ENCODE results near the gene PIANP. TPM values are rescaled to one million over a fixed set of nuclear protein-coding genes. Genes with fewer than 3 reads are reported as not detected.

Gene PIANP
- total RNA-seq, 1 experiment from 2014 or later, result not detected

GRCh38 chr12:6653987-6654386 lies 46.6 kb downstream of the PIANP start (continued):
- TF ChIP-seq EZH2 (IDR thresholded peaks at IDR 0.05) (no peak), ZFX (IDR thresholded peaks at IDR 0.05) (no peak), EZH2phosphoT487 (IDR thresholded peaks at IDR 0.05; ENCODE audit: borderline replicate concordance) (no peak), SIN3A (IDR thresholded peaks at IDR 0.05; ENCODE audit: low read depth) (no peak), EGR1 (IDR thresholded peaks at IDR 0.05; ENCODE audit: low read depth) (no peak), SRF (IDR thresholded peaks at IDR 0.05; ENCODE audit: low read depth) (no peak)

GRCh38 chr12:6653342-6653741 lies 47.3 kb downstream of the PIANP start:
- intact Hi-C loops (cut with micrococcal nuclease), result no loop called here
- Histone ChIP-seq H3K9me3 (ENCODE audit: control insufficient read depth in 1 of 2, insufficient read depth in 1 of 2, low read depth in 1 of 2, low read length in 2 of 2) (no peaks in the 10 kb centered on the region), H3K4me1 (ENCODE audit: control insufficient read depth in 1 of 2, insufficient read depth in 2 of 2, low read length in 2 of 2) (no peaks in the 10 kb centered on the region), H3K9ac (ENCODE audit: low read length) (no peak overlapping the region), H2AFZ (ENCODE audit: low read depth, low read length, poor library complexity, severe bottlenecking) (no peak overlapping the region), H4K20me1 (ENCODE audit: insufficient read depth) (no peaks in the 10 kb centered on the region), H3K9me2 (ENCODE audit: insufficient read depth) (no peaks in the 10 kb centered on the region), H3K36me3 (ENCODE audit: control insufficient read depth in 1 of 2, insufficient read depth in 2 of 2, low read length in 2 of 2) (peaks cover 9 to 10% of the 10 kb centered on the region in 2 experiments; a peak in 2 of 4 replicates), H3K4me3 (replicated peaks in 1 of 2; ENCODE audit: low read depth in 1 of 2, low read length in 2 of 2) (no peak overlapping the region), H3K27me3 (ENCODE audit: insufficient read depth, low read length) (no peaks in the 10 kb centered on the region), H3K79me2 (ENCODE audit: insufficient read depth, low read length) (no peaks in the 10 kb centered on the region), H3K27ac (ENCODE audit: low read depth, low read length) (no peak overlapping the region), H3K4me2 (ENCODE audit: low read length) (no peak overlapping the region)
- no peak for DNase-seq (ENCODE audit: low read depth, low spot score)
- TF ChIP-seq POLR2A (IDR thresholded peaks at IDR 0.05; ENCODE audit: borderline replicate concordance, extremely low read depth, insufficient read depth, insufficient read length), result no peak
- TF ChIP-seq JUND (IDR thresholded peaks at IDR 0.05), result no peak
- TF ChIP-seq EZH2phosphoT487 (IDR thresholded peaks at IDR 0.05; ENCODE audit: borderline replicate concordance), result no peak
- TF ChIP-seq SP1 (IDR thresholded peaks at IDR 0.05; ENCODE audit: low read depth), result no peak
- no peak for TF ChIP-seq SIN3A (IDR thresholded peaks at IDR 0.05; ENCODE audit: low read depth)
- TF ChIP-seq ZBTB33 (IDR thresholded peaks at IDR 0.05; ENCODE audit: extremely low read depth, insufficient replicate concordance, low read length), result no peak
- no peak for TF ChIP-seq FOSL1 (IDR thresholded peaks at IDR 0.05; ENCODE audit: low read depth)
- no peak for TF ChIP-seq CEBPB (IDR thresholded peaks at IDR 0.05; ENCODE audit: low read depth)
- TF ChIP-seq CBX3 (IDR thresholded peaks at IDR 0.05; ENCODE audit: low read depth), result no peak
- TF ChIP-seq YY1 (IDR thresholded peaks at IDR 0.05; ENCODE audit: extremely low read depth, insufficient replicate concordance, low read depth, low read length), result no peak
- no peak for ATAC-seq
- BruUV-seq (replicated peaks), result no TSS peak
- ChIA-PET CTCF (no interaction called here), POLR2A (no interaction called here), RAD21 (ENCODE audit: low non-redundant PET in 1 of 2, low total read pairs in 2 of 2, uncharacterized antibody in 2 of 2, unreplicated experiment in 2 of 2) (no interaction called here)
